ENCODE data around the gene CHD2.

- no peak for TF ChIP-seq CTCF (IDR thresholded peaks at IDR 0.05)
- TF ChIP-seq POLR2A (IDR thresholded peaks at IDR 0.05), result no peak
These were observed 2.8 kb downstream of the CHD2 start for GRCh38 chr15:92902737-92903593.
